ENCODE measurements around the gene ZSCAN30. TPM values are rescaled to one million over a fixed set of nuclear protein-coding genes. Genes with fewer than 3 reads are reported as not detected.
"Not testable (repeated sequence)": the region's sequence is repeated elsewhere in the genome, so short reads cannot be mapped to it uniquely, and the experiment has no call there.

Gene ZSCAN30
- total RNA-seq, 1 donor from 2014 or later, result 13.3 TPM

GRCh38 chr18:35220424-35220823, 69.6 kb downstream of the ZSCAN30 start:
- no peak for TF ChIP-seq CTCF (IDR thresholded peaks at IDR 0.05; ENCODE audit: borderline replicate concordance)
- H3K4me1 ChIP-seq, result no peaks in the 10 kb centered on the region
- H3K27me3 ChIP-seq (ENCODE audit: low read depth), result no peaks in the 10 kb centered on the region
- intact Hi-C loops (cut with micrococcal nuclease), result no loop called here
- no peak for DNase-seq
- no peaks in the 10 kb centered on the region for H3K9me3 ChIP-seq (replicated peaks)
- no peaks in the 10 kb centered on the region for H3K36me3 ChIP-seq
- H3K27ac ChIP-seq (replicated peaks), result no peak overlapping the region
- no peak overlapping the region for H3K4me3 ChIP-seq

- H3K27me3 ChIP-seq (ENCODE audit: low read depth); H3K9me3 ChIP-seq (replicated peaks); intact Hi-C loops (cut with micrococcal nuclease); H3K4me3 ChIP-seq; H3K36me3 ChIP-seq; H3K27ac ChIP-seq (replicated peaks); DNase-seq; H3K4me1 ChIP-seq: not testable (repeated sequence)
Observed at GRCh38 chr18:35219331-35219730, 70.7 kb downstream of the ZSCAN30 start.

- intact Hi-C loops (cut with micrococcal nuclease); DNase-seq: not testable (repeated sequence)
Observed at GRCh38 chr18:35216611-35217010, 73.4 kb downstream of the ZSCAN30 start.

GRCh38 chr18:35215026-35215425, 75.0 kb downstream of the ZSCAN30 start:
- Histone ChIP-seq H3K27ac (replicated peaks) (no peak overlapping the region), H3K4me3 (no peak overlapping the region), H3K27me3 (ENCODE audit: low read depth) (no peaks in the 10 kb centered on the region), H3K9me3 (replicated peaks) (no peaks in the 10 kb centered on the region), H3K36me3 (no peaks in the 10 kb centered on the region), H3K4me1 (no peaks in the 10 kb centered on the region)
- intact Hi-C loops (cut with micrococcal nuclease), result no loop called here
- no peak for TF ChIP-seq CTCF (IDR thresholded peaks at IDR 0.05; ENCODE audit: borderline replicate concordance)
- no peak for DNase-seq

More at GRCh38 chr18:35216611-35217010, 73.4 kb downstream of the ZSCAN30 start:
- not testable (repeated sequence) for H3K27me3 ChIP-seq (ENCODE audit: low read depth); H3K4me3 ChIP-seq; H3K9me3 ChIP-seq (replicated peaks); H3K27ac ChIP-seq (replicated peaks); H3K4me1 ChIP-seq; H3K36me3 ChIP-seq

GRCh38 chr18:35205746-35206458, 84.1 kb downstream of the ZSCAN30 start:
- H3K4me3 ChIP-seq; H3K4me1 ChIP-seq; DNase-seq; H3K36me3 ChIP-seq; H3K27me3 ChIP-seq (ENCODE audit: low read depth); H3K27ac ChIP-seq (replicated peaks); intact Hi-C loops (cut with micrococcal nuclease): not testable (repeated sequence)
- H3K9me3 ChIP-seq (replicated peaks), result peaks cover 12% of the 10 kb centered on the region

GRCh38 chr18:35205199-35205712, 84.8 kb downstream of the ZSCAN30 start:
- H3K27me3 ChIP-seq (ENCODE audit: low read depth), result no peaks in the 10 kb centered on the region
- peaks cover 5% of the 10 kb centered on the region for H3K4me1 ChIP-seq
- no peak overlapping the region for H3K4me3 ChIP-seq
- no peak for TF ChIP-seq CTCF (IDR thresholded peaks at IDR 0.05; ENCODE audit: borderline replicate concordance)
- DNase-seq, result no peak
- H3K27ac ChIP-seq (replicated peaks), result no peak overlapping the region
- intact Hi-C loops (cut with micrococcal nuclease), result no loop called here
- peaks cover 12% of the 10 kb centered on the region for H3K9me3 ChIP-seq (replicated peaks)
- no peaks in the 10 kb centered on the region for H3K36me3 ChIP-seq

GRCh38 chr18:35203067-35203466, 87.0 kb downstream of the ZSCAN30 start:
- intact Hi-C loops (cut with micrococcal nuclease), result no loop called here
- DNase-seq, result no peak
- no peak overlapping the region for H3K27ac ChIP-seq (replicated peaks)
- H3K4me3 ChIP-seq, result no peak overlapping the region
- TF ChIP-seq CTCF (IDR thresholded peaks at IDR 0.05; ENCODE audit: borderline replicate concordance), result no peak
- H3K36me3 ChIP-seq, result no peaks in the 10 kb centered on the region
- H3K4me1 ChIP-seq, result peaks cover 5% of the 10 kb centered on the region
- no peaks in the 10 kb centered on the region for H3K27me3 ChIP-seq (ENCODE audit: low read depth)
- H3K9me3 ChIP-seq (replicated peaks), result peaks cover 12% of the 10 kb centered on the region
